ENCODE measurements around the gene RXFP1. TPM values are rescaled to one million over a fixed set of nuclear protein-coding genes. Genes with fewer than 3 reads are reported as not detected.

The RXFP1 gene
- total RNA-seq = not detected
- long read RNA-seq = 0 reads

- ATAC-seq (no peak), DNase-seq (no peak)
- intact Hi-C loops (cut with micrococcal nuclease) = no loop called here
These were observed at the start of gene RXFP1 for GRCh38 chr4:158521484-158522088. Gene RXFP1 (plus strand): TSS chr4:158521882. CDS start chr4:158521977, 95 bp downstream.

GRCh38 chr4:158481811-158482210, 39.9 kb upstream of the RXFP1 start:
- intact Hi-C loops (cut with micrococcal nuclease) = no loop called here
- ATAC-seq (no peak), DNase-seq (no peak)

GRCh38 chr4:158484173-158484885, 37.4 kb upstream of the RXFP1 start:
- no peak for DNase-seq
- intact Hi-C loops (cut with micrococcal nuclease) = no loop called here
- ATAC-seq = no peak

- intact Hi-C loops (cut with micrococcal nuclease) = loop anchor here (10.0 kb wide), 1 partner anchor 134 kb away; no protein-coding TSS in a partner anchor
- ATAC-seq (no peak), DNase-seq (no peak)
These were observed 31.1 kb upstream of the RXFP1 start for GRCh38 chr4:158490629-158491028.

- intact Hi-C loops (cut with micrococcal nuclease) = loop anchor here (10.0 kb wide), 1 partner anchor 132 kb away; no protein-coding TSS in a partner anchor
- no peak for DNase-seq
- no peak for ATAC-seq
These were observed 29.3 kb upstream of the RXFP1 start for GRCh38 chr4:158492391-158492790.

- ATAC-seq (peak; percentile 28), DNase-seq (peak; percentile 52)
- intact Hi-C loops (cut with micrococcal nuclease) = loop anchor here (10.0 kb wide), 1 partner anchor 129 kb away; no protein-coding TSS in a partner anchor
These were observed 25.5 kb upstream of the RXFP1 start for GRCh38 chr4:158496030-158496741.

GRCh38 chr4:158500054-158500453, 21.6 kb upstream of the RXFP1 start:
- ATAC-seq (no peak), DNase-seq (no peak)
- intact Hi-C loops (cut with micrococcal nuclease) = no loop called here

GRCh38 chr4:158513256-158513655, 8.4 kb upstream of the RXFP1 start:
- intact Hi-C loops (cut with micrococcal nuclease) = no loop called here
- DNase-seq (no peak), ATAC-seq (no peak)

GRCh38 chr4:158519226-158519625, 2.5 kb upstream of the RXFP1 start:
- intact Hi-C loops (cut with micrococcal nuclease) = no loop called here
- DNase-seq (no peak), ATAC-seq (no peak)

GRCh38 chr4:158523990-158524535, 2.4 kb downstream of the RXFP1 start:
- ATAC-seq (no peak), DNase-seq (no peak)
- intact Hi-C loops (cut with micrococcal nuclease) = no loop called here

- intact Hi-C loops (cut with micrococcal nuclease) = no loop called here
- DNase-seq = no peak
- ATAC-seq = no peak
These were observed 5.8 kb downstream of the RXFP1 start for GRCh38 chr4:158527516-158527915.

GRCh38 chr4:158529505-158529904, 7.8 kb downstream of the RXFP1 start:
- DNase-seq (no peak), ATAC-seq (no peak)
- intact Hi-C loops (cut with micrococcal nuclease) = no loop called here

- no peak for ATAC-seq
- no peak for DNase-seq
- intact Hi-C loops (cut with micrococcal nuclease) = no loop called here
These were observed 8.7 kb downstream of the RXFP1 start for GRCh38 chr4:158530381-158530780.

GRCh38 chr4:158530898-158531297, 9.2 kb downstream of the RXFP1 start:
- intact Hi-C loops (cut with micrococcal nuclease) = no loop called here
- no peak for ATAC-seq

GRCh38 chr4:158532556-158533231, 11.0 kb downstream of the RXFP1 start:
- intact Hi-C loops (cut with micrococcal nuclease) = no loop called here
- ATAC-seq (no peak), DNase-seq (no peak)

More at GRCh38 chr4:158530898-158531297, 9.2 kb downstream of the RXFP1 start:
- no peak for DNase-seq

GRCh38 chr4:158534727-158535126, 13.0 kb downstream of the RXFP1 start:
- intact Hi-C loops (cut with micrococcal nuclease) = no loop called here
- DNase-seq = no peak
- ATAC-seq = no peak

- DNase-seq = no peak
- intact Hi-C loops (cut with micrococcal nuclease) = no loop called here
These were observed 13.5 kb downstream of the RXFP1 start for GRCh38 chr4:158535130-158535614.

GRCh38 chr4:158536833-158537232, 15.2 kb downstream of the RXFP1 start:
- intact Hi-C loops (cut with micrococcal nuclease) = no loop called here
- ATAC-seq (no peak), DNase-seq (no peak)

More at GRCh38 chr4:158535130-158535614, 13.5 kb downstream of the RXFP1 start:
- ATAC-seq = no peak

- DNase-seq (no peak), ATAC-seq (no peak)
- intact Hi-C loops (cut with micrococcal nuclease) = no loop called here
These were observed 16.5 kb downstream of the RXFP1 start for GRCh38 chr4:158538176-158538575.

Measured in left ventricle myocardium superior (tissue), 1 donor.